PC-9 (cell line): ENCODE data around the gene GLRA3. TPM values are rescaled to one million over a fixed set of nuclear protein-coding genes. Genes with fewer than 3 reads are reported as not detected.

Experiments used
- BruUV-seq: library from RNA; stranded (reverse); fragments of 400-500 nt; replicated peaks from 2 replicates; lab custom pipeline; 2021; lab: Mats Ljungman, UMichigan
- CTCF ChIA-PET: fragments of 300-600 bp; sonication (Branson Sonifier 250); formaldehyde crosslinking; loops from one replicate; lab custom pipeline; 2022; ENCODE audit warnings: antibody characterized with exemption; lab: Charles Lee
- POLR2A ChIA-PET: fragments of 300-600 bp; sonication (Branson Sonifier 250); formaldehyde crosslinking; loops from one replicate; lab custom pipeline; 2022; ENCODE audit warnings: antibody characterized with exemption; ENCODE audit not compliant: unreplicated experiment; lab: Charles Lee
- DNase-seq, 2 experiments: peaks; one replicate each; pipeline versions ENCODE4 v3.0.0 to v3.0.0-alpha.2; 2015 to 2022; ENCODE audit warnings: mixed read lengths in 1 of 2
- H2AFZ ChIP-seq: fragments of 200-600 bp; sonication (generic); 2 replicates; pipeline ENCODE4 v1.8.1; 2017; ENCODE audit warnings: antibody characterized with exemption
- H3F3A ChIP-seq: fragments of 200-600 bp; sonication (generic); 2 replicates; pipeline ENCODE4 v1.8.1; 2017; ENCODE audit warnings: antibody characterized with exemption, mild to moderate bottlenecking, low read depth; ENCODE audit not compliant: insufficient read depth
- H3K27ac ChIP-seq: fragments of 200-600 bp; sonication (generic); 2 replicates; pipeline ENCODE4 v1.6.1; 2016; ENCODE audit warnings: mixed run types
- H3K27me3 ChIP-seq: fragments of 200-600 bp; sonication (generic); 2 replicates; pipeline ENCODE4 v1.6.1; 2016; ENCODE audit warnings: low read depth, mixed run types; ENCODE audit not compliant: insufficient read depth
- H3K36me3 ChIP-seq: fragments of 200-600 bp; sonication (generic); 2 replicates; pipeline ENCODE4 v1.6.1; 2016; ENCODE audit warnings: low read depth, mixed run types
- H3K4me1 ChIP-seq: fragments of 200-600 bp; sonication (generic); replicated peaks from 2 replicates; pipeline ENCODE4 v1.6.1; 2016; ENCODE audit warnings: mixed run types; ENCODE audit not compliant: insufficient read depth
- H3K4me2 ChIP-seq: fragments of 200-600 bp; sonication (generic); 2 replicates; pipeline ENCODE4 v1.6.1; 2017; ENCODE audit warnings: mixed run types
- H3K4me3 ChIP-seq: fragments of 200-600 bp; sonication (generic); 2 replicates; pipeline ENCODE4 v1.6.1; 2016; ENCODE audit warnings: mixed run types
- H3K79me2 ChIP-seq: fragments of 200-600 bp; sonication (generic); 2 replicates; pipeline ENCODE4 v1.6.1; 2017; ENCODE audit warnings: low read depth, mixed run types
- H3K9me2 ChIP-seq: fragments of 200-600 bp; sonication (generic); 2 replicates; pipeline ENCODE4 v1.8.1; 2017; ENCODE audit warnings: mild to moderate bottlenecking; ENCODE audit not compliant: insufficient read depth
- H3K9me3 ChIP-seq: fragments of 200-600 bp; sonication (generic); 2 replicates; pipeline ENCODE4 v1.8.1; 2016; ENCODE audit warnings: low read depth; ENCODE audit not compliant: insufficient read depth
- H4K20me1 ChIP-seq: fragments of 200-600 bp; sonication (generic); 2 replicates; pipeline ENCODE4 v1.8.1; 2017; ENCODE audit not compliant: insufficient read depth
- CTCF ChIP-seq: fragments of 200-600 bp; sonication (generic); conservative IDR thresholded peaks from 2 replicates; pipeline ENCODE4 v1.6.1; 2017; ENCODE audit warnings: mixed run types, antibody characterized with exemption, mild to moderate bottlenecking, moderate library complexity
- EZH2 ChIP-seq: fragments of 200-600 bp; sonication (generic); IDR thresholded peaks from 2 replicates; pipeline ENCODE4 v1.8.0; 2017; ENCODE audit warnings: antibody characterized with exemption, low read depth
- intact Hi-C: fragments of 100-400 bp; cut with micrococcal nuclease; formaldehyde crosslinking; loops from one replicate; pipeline ENCODE4 v1.10.0; 2022; ENCODE audit not compliant: unreplicated experiment
- total RNA-seq: library from RNA; stranded (reverse); gene quantifications from 2 replicates; pipeline ENCODE4 v1.2.3, GENCODE V29; 2021

Gene GLRA3
- total RNA-seq, 1 experiment from 2014 or later = 0.39 TPM

DNA sequence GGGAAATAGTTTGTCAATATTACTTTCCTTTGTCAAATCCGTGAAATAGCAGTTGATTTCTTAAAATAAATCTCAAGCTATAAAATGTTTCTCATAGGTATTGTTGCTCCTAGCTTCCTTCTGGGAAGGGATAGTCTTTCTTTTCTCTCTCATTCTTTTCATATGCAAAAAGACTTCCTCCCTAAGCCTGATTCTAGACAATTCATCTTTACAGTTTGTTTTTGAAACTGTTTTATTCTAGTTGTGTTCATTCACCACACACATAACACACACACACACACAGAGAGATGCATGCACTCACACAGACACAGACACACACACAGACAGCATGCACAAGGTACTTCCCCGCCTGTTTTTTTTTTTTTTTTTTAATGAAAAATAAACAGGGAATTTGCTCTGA lies 18.2 kb downstream of the GLRA3 start:
- no peaks in the 10 kb centered on the region for H4K20me1 ChIP-seq
- no peaks in the 10 kb centered on the region for H3K4me1 ChIP-seq
- H3K9me3 ChIP-seq = no peaks in the 10 kb centered on the region
- DNase-seq = no peak
- no peaks in the 10 kb centered on the region for H3K79me2 ChIP-seq
- H3K4me2 ChIP-seq = no peak overlapping the region
- CTCF ChIA-PET = no interaction called here
- no peak overlapping the region for H2AFZ ChIP-seq
- intact Hi-C loops = no loop called here
- no peak overlapping the region for H3K27ac ChIP-seq
- no peak overlapping the region for H3K4me3 ChIP-seq
- H3F3A ChIP-seq = no peaks in the 10 kb centered on the region
- BruUV-seq = no TSS peak
- no peaks in the 10 kb centered on the region for H3K27me3 ChIP-seq
- H3K36me3 ChIP-seq = no peaks in the 10 kb centered on the region
- no peaks in the 10 kb centered on the region for H3K9me2 ChIP-seq
- no peak for TF ChIP-seq CTCF
- TF ChIP-seq EZH2 = no peak
- POLR2A ChIA-PET = no interaction called here

DNA sequence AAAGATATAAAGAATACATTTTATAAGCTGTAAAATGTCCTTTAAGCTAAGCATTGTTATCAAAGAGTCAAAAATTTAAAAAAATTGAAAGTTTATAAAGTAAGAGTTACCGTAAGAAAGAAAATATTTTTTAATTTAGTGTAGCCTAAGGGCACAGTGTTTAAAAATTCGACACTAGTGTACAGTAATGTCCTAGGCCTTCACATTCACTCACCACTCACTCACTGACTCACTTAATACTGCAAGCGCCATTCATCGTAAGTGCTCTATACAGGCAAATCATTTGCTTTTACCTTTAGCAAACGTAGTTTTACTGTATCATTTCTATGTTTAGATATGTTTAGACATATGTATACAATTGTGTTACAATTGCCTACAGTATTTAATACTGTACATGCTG lies 20.2 kb downstream of the GLRA3 start:
- Histone ChIP-seq H3K4me3 (no peak overlapping the region), H3K9me3 (no peaks in the 10 kb centered on the region), H3F3A (no peaks in the 10 kb centered on the region), H3K9me2 (no peaks in the 10 kb centered on the region), H3K4me1 (no peaks in the 10 kb centered on the region), H3K4me2 (no peak overlapping the region), H2AFZ (no peak overlapping the region), H4K20me1 (no peaks in the 10 kb centered on the region), H3K79me2 (no peaks in the 10 kb centered on the region), H3K27me3 (no peaks in the 10 kb centered on the region), H3K27ac (no peak overlapping the region), H3K36me3 (no peaks in the 10 kb centered on the region)
- no peak for DNase-seq
- ChIA-PET CTCF (interaction anchor here (0.6 kb wide), 1 partner anchor 1122 kb away, joined by 3 read pairs; no protein-coding TSS in a partner anchor), POLR2A (no interaction called here)
- TF ChIP-seq EZH2 = no peak
- no peak for TF ChIP-seq CTCF
- intact Hi-C loops = no loop called here
- no TSS peak for BruUV-seq

GRCh38 chr4:174808119-174808518 lies 20.9 kb downstream of the GLRA3 start:
- BruUV-seq = no TSS peak

More at GRCh38 chr4:174808119-174808518, 20.9 kb downstream of the GLRA3 start:
- POLR2A ChIA-PET = no interaction called here
- Histone ChIP-seq H3K4me3 (no peak overlapping the region), H3K36me3 (no peaks in the 10 kb centered on the region), H3K4me1 (no peaks in the 10 kb centered on the region), H3K4me2 (no peak overlapping the region), H3K79me2 (no peaks in the 10 kb centered on the region), H3K9me3 (no peaks in the 10 kb centered on the region), H3K9me2 (no peaks in the 10 kb centered on the region), H3F3A (no peaks in the 10 kb centered on the region), H3K27me3 (no peaks in the 10 kb centered on the region), H4K20me1 (no peaks in the 10 kb centered on the region), H2AFZ (no peak overlapping the region), H3K27ac (no peak overlapping the region)
- no peak for TF ChIP-seq CTCF
- no peak for TF ChIP-seq EZH2
- intact Hi-C loops = no loop called here
- CTCF ChIA-PET = no interaction called here
- no peak for DNase-seq
